Right lobe of liver (tissue), 4 donors: ENCODE measurements around the gene POMT2.

ENCODE experiments used
- CTCF ChIP-seq, 4 donors: fragments of 200-600 bp in 3 of 4; fragments of 450-650 bp in 1 of 4; IDR thresholded peaks; one replicate each; pipeline versions ENCODE4 v1.5.1 to v1.8.0; 2016 to 2022; ENCODE audit warnings: antibody characterized with exemption in 4 of 4, mild to moderate bottlenecking in 2 of 4
- POLR2A ChIP-seq: fragments of 450-650 bp; IDR thresholded peaks from one replicate; pipeline ENCODE4 v1.6.1; 2017; ENCODE audit warnings: antibody characterized with exemption, mild to moderate bottlenecking
- donor health status: DM: no; HTN: no; CAD: no.
- donor health status: DM: no; HTN: no; CAD: no.
- donor health status: DM: no; HTN: yes; CAD: no.

GRCh38 chr14:77279719-77280118 lies 41.0 kb downstream of the POMT2 start:
- TF ChIP-seq CTCF (IDR thresholded peaks at IDR 0.05) (no peak), POLR2A (no peak)
